Activated CD4-positive, alpha-beta T cell treated with anti-CD3 and anti-CD28 coated beads for 48 hours (primary cell): ENCODE measurements around the gene B4GALNT4.
"Not testable (repeated sequence)": the region's sequence is repeated elsewhere in the genome, so short reads cannot be mapped to it uniquely, and the experiment has no call there.

Experiments
- DNase-seq: peaks from one replicate; pipeline ENCODE4 v3.0.0-alpha.2; 2020

B4GALNT4 gene

DNA sequence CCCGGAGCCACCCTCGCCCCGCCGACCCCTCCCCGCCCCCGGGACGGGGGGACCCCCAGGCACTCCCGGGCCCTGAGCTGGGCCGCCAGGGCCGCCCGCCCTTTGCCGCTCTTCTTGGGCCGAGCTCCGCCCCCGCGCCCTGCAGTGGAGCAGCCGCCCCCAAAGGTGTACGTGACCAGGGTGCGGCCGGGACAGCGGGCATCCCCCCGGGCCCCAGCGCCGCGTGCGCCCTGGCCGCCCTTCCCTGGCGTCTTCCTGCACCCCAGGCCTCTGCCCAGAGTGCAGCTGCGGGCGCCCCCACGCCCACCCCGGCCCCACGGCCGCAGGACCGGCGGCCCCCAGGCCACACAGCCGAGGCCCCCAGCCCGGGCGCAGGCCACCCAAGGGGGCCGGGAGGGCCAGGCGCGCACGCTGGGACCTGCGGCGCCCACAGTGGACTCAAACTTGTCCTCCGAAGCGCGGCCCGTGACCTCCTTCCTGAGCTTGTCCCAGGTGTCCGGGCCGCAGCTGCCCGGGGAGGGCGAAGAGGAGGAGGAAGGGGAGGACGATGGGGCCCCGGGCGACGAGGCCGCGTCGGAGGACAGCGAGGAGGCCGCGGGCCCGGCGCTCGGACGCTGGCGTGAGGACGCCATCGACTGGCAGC is 7.4 kb downstream of the B4GALNT4 start:
- DNase-seq: no peak

DNA sequence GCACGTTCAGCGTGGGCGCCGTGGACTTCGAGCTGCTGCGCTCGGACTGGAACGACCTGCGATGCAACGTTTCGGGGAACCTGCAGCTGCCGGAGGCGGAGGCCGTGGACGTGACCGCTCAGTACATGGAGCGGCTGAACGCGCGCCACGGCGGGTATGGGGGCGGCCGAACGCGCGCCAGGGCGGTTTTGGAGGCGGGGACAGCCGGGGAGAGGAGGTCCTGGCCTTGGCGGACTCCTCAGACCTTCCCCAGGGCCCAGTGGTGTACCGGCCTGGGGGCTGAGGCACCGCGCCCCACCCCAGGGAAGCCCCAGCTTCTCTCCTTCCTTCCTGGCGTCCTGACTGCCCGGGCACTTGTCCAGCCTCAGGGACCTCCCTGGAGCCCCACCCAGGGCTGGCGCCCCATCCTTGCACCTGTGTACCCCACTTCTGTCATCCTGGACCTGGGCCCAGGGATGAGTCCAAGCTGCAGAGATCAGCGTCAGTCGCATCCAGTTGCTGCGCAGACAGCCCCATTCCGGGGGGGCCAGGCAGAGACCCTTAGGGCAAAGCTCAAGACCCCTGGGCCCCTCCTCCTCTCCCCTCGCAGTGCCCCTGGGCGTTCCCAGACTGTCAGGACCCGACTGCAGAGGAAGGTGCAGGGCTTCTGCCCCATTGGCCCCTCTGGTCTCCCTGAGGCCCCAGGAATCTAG is 8.0 kb downstream of the B4GALNT4 start:
- no peak for DNase-seq

DNA sequence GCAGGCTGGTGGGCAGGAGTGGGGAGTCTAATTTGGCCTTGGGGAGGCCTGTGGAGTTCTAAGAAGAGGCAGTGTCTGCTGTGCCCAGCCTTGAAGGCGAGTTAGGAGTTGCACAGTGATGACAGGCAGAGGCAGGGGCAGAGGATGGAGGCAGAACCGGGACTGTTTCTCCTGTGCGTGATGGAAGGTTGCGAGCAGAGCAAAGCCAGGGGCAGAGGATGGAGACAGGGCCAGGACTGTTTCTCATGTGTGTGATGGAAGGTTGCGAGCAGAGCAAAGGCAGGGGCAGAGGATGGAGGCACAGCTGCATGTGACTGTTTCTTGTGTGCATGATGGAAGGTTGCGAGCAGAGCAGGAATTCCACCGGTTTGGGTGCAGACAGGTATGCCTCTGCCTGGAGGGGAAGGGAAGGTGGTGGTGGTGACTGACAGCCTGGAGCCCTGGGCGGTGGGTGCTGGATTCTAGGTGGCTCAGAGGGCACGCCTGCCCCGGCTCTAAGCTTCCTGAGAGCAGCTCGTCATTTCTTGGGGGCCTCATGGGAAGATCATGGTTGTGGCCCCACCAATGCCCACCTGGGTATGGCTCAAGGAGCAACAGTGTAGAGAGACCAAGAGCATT is 8.7 kb downstream of the B4GALNT4 start:
- no peak for DNase-seq

DNA sequence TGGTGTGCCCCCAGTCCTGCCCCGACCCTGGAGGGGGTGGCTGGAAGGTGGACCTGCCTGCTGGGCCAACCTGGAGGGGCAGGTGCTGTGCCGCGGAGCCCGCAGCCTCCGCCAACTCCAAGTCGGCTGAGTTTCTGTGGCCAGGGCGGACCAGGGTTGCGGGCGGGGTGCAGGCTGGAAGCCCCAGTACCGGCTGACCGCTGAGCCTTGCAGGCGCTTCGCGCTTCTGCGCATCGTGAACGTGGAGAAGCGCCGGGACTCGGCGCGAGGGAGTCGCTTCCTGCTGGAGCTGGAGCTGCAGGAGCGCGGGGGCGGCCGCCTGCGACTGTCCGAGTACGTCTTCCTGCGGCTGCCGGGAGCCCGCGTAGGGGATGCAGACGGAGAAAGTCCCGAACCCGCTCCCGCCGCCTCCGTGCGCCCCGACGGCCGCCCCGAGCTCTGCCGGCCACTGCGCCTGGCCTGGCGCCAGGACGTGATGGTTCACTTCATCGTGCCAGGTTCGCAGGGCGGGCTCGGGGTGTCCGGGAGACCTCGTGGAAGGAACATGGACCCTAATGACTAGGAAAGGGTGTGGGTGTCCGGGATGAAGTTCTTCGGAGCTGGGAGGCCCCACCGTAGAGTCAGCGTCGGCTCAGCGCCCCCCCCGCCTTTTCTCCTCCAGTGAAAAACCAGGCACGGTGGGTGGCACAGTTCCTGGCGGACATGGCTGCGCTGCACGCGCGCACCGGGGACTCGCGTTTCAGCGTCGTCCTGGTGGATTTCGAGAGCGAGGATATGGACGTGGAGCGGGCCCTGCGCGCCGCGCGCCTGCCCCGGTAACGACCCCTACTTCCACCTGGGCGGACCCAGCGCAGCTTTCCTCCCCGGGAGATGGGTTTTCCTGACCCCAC is 10.2 kb downstream of the B4GALNT4 start:
- DNase-seq: no peak

DNA sequence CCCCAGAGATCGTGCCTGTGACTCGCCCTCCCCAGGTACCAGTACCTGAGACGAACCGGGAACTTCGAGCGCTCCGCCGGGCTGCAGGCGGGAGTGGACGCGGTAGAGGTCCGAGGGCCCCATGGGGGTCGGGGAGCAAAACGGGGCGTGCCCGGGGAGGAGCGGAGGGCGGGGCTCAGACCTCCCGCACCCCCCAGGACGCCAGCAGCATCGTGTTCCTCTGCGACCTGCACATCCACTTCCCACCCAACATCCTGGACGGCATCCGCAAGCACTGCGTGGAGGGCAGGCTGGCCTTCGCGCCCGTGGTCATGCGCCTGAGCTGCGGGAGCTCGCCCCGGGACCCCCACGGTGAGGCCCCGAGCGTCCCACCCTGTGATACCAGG is 10.8 kb downstream of the B4GALNT4 start:
- DNase-seq: no peak

DNA sequence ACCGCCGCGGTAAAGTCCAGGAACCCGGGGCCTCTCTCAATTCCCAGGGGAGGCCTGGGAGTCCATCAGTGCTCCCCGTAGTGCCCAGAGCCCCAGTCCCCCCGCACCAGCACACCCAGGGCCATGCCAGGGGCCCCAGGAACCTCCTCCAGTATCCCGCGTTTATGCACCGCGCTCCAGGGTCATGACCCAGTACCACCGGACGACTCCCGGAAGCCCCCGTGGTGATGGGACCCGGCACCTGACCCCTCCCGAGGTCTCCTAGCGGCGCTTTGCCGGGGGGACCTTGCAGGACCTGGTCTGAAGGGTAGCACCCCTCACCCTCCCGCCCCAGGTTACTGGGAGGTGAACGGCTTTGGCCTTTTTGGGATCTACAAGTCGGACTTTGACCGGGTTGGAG is 11.2 kb downstream of the B4GALNT4 start:
- DNase-seq: no peak

DNA sequence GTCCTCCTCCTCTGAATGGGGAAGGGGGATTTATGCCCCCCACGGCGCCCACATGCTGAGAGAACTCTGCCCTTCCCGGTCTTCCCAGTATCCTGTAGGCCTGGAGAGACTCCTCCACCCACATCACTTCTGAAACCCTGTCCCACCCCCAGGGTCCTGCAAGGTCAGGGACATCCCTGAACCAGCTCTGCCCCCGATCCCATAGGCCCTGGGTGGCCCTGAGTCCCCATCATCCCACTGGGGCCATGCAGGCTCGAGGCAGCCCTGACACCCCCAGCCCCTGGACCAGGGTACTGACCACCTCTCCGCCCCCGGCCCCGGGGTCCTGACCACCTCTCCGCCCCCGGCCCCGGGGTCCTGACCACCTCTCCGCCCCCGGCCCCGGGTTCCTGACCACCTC is 11.7 kb downstream of the B4GALNT4 start:
- no peak for DNase-seq

DNA sequence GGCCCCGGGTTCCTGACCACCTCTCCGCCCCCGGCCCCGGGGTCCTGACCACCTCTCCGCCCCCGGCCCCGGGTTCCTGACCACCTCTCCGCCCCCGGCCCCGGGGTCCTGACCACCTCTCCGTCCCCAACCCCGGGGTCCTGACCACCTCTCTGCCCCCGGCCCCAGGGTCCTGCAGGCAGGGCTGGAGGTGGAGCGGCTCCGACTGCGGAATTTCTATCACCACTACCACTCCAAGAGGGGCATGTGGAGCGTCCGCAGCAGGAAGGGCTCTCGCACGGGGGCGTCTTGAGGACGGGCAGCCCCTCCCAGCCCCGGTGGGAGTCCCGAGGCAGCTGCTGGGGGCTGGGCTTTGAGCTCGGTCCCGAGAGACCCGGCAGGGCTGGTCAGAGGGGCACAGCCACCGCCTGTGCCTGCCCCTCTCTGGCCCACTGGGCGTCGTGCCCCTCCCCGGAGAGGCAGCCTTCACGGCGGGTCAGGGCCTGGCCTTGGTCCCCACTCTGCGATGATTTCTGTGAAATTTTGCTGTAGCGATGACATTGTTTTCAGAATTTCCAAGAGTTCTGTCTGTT is 12.3 kb downstream of the B4GALNT4 start:
- DNase-seq: no peak

DNA sequence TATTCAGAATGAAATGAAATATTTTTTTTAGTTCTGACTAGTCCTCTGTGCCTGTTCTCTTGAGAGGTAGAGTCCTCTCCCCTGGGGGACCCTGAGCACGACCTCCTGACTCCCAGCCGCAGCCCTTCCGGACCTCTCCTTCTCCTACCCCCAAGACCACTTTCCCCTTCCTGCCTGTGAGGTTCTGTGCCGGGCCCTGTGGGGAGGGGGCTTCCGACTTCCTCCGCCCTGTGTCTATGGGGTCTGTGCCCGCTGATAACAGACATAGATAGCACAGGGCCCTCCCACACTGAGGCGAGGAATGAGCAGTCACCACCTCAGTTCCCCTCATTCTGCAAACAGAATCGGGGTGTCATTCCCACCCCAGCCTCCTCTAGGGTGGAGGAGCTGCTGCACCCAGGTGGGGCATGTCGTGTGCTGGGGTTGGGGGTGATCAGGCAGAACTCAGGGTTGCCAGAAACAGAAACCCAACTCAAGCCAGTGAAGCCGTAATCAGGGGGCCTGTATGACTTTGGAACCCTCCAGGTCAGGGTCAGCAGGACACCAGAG is 12.9 kb downstream of the B4GALNT4 start:
- DNase-seq: no peak

DNA sequence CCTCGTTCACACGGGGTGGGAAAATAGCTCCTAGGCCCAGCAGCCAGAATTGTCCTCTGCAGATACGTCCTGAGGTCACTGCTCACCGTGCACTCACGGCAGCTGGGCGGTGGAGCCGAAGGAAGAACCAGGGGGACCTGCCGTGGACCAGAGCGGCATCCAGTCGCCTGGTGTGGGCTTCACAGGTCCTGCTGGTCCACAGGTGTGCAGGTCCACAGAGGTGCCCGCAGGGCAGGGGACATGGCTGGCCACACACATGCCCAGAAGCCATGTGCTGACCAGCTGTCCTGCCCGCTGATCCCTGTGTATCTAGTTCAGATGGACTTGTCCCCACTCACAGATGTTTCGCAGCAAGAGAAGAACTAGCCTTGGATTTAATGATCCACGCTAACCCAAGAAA is 14.1 kb downstream of the B4GALNT4 start:
- no peak for DNase-seq

DNA sequence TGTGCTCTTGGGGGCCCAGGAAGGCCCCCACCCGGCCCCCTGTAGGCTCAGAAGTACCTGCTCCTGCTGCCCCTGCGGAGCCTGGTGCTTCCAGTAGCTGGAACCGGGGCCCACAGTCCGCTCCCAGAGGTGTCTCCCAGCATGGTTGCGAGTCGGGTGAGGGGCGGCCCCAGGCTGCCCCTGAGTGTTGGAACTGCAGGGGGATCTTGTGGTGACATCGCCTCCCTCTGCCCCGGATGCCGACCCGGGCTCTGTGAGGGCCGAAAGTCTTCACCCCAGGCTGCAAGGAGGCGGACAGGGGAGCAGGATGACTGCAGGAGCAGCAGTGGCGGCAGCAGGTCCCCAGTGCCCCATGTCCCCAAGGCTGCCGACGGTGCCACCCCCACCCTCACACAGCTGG is 15.2 kb downstream of the B4GALNT4 start:
- no peak for DNase-seq

DNA sequence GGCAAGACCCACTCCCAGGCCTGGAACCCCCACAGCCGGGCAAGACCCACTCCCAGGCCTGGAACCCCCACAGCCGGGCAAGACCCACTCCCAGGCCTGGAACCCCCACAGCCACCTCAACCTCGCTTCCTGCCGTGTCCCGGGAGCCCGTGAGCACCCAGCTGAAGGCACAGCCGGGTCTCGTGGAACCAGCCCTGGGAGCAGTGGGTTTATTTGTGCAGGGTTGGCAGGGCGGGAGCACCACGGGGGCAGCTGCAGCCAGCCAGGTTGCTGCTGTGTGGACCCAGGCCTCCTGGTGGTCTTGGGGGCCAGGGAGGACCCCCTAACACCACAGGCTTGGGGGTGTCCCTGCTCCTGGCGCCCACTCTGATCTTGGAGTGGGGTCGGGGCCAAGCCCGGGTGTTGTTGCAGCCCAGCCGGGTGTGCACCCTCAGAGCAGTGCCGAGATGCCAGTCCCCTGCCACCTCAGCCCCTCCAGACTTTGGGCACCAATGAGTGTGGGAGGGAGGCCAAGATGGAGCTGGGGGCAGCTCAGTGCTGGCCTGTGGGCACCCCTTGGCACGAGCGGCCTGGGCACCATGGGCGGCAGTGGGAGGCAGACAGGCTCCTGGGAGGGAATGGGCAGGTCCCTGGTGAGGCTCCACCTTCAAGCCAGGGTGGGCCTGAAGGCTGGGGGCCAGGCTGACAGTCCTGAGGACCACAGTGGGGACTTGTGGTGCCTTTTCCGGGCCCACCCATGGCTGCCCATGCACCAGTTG is 16.5 kb downstream of the B4GALNT4 start:
- DNase-seq: no peak

DNA sequence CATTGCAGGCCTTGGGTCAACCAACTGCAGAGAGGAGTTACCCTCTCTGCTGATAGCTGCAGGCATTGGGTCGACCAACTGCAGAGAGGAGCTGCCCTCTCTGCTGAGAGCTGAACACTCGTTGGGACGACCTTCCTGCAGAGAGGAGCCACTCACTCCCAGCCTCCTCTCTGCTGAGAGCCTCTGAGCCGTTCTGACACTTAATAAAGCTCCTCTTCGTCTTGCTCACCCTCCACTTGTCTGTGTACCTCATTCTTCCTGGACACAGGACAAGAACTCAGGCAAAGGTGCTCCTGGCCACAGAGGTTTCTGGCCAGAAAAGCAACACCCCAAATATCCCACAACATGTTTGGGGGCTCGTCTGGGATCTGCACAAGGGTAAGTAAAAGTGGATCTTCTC is 17.2 kb downstream of the B4GALNT4 start:
- no peak for DNase-seq

DNA sequence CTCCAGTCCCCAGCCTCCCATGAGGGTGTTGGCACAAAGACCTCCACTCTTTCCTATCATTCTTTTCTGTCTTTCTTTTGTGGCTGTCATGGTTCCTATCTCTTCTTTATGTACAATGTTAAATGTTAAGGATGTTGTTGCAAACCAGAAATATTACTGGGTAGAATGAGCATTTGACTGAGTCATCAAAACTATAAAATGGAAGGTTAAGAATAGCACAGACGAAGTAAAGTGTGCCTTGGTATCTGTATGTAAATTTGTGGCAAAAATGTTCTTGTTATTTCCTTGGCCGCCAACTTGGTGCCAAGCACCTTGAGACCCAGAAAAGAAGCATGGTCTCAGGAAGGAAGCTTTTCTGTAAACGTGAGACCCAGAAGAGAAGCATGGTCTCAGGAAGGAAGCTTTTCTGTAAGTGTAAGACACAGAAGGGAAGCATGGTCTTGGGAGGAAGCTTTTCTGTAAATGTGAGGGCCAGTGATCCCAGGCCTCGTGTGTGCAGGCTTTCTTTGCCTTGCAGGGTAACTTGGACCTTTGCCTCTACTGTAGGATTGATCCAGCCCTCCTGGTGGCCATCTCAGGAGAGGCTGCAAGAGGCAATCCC is 18.0 kb downstream of the B4GALNT4 start:
- no peak for DNase-seq

DNA sequence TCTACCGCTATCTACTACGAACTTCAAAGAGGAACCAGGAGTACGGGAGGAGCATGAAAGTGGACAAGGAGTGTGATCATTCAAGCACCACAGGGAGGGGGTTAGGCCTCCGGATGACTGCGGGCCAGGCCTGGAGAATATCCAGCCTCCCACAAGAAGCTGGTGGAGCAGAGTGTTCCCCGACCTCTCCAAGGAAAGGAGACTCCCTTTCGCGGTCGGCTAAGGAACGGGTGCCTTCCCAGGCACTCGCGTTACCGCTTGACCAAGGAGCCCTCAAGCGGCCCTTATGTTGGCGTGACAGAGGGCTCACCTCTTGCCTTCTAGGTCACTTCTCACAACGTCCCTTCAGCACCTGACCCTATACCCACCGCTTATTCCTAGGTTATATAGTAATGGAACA is 20.1 kb downstream of the B4GALNT4 start:
- not testable (repeated sequence) for DNase-seq

DNA sequence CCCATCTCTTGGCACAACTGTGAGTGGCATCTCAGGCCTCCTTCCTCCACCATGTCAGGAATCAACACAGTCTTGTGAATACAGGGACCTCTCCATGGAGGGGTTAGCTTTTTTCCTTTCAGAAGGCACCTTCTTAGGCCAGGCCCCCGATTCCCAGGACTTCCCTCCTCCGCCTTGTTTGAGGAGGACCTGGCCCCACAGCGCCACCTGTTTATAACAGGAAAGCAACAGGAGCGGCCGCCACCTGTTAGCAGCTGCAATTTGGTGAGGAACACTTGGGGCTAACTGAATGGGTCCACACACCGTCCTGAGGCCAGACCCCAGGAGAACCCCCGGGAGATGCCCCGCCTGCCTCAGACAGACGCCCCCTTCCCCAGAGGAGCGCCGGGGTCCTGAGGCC is 20.9 kb downstream of the B4GALNT4 start:
- DNase-seq: no peak

DNA sequence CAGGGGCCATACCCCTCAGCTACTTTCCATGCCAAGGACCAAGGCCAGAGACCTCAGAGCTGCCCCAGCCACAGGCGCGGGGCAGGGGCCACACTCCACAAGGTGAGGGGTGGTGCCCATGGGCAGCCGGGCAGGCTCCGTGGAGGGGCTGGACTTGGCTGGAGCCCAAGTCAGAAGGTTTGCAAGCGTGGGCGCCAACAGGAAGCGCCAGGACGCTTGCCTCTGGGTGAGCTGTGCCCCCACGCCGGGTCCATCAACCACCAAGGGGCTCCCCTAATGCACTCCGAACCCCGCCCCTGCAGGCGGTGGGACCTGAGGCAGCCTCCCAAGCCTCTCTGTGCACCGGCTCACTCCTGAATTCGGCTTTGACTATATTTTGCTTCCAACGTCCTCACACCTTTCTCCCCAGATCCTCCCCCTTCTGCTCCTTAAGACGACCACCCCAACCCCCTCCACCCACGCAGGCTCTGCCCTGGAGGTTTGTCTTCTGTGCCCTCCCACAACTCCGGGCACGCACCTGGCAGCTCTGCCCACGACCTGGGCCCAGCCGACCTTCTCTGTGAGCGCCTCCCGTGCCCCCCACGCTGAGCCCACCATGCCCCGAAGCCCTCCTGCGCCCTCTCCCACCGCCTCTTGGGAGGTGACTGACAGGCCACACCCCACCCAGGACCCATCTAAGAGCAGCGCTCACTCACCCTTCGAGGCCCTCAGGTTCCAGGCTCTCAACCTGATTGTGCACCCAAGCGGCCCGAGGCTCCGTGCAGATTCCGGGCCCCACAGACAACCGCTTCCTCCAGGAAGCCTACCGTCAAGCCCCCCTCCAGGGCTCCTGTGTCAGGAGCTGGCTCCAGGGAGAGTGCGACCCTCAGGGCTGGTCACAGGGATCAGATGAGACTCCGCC is 22.1 kb downstream of the B4GALNT4 start:
- DNase-seq: no peak

DNA sequence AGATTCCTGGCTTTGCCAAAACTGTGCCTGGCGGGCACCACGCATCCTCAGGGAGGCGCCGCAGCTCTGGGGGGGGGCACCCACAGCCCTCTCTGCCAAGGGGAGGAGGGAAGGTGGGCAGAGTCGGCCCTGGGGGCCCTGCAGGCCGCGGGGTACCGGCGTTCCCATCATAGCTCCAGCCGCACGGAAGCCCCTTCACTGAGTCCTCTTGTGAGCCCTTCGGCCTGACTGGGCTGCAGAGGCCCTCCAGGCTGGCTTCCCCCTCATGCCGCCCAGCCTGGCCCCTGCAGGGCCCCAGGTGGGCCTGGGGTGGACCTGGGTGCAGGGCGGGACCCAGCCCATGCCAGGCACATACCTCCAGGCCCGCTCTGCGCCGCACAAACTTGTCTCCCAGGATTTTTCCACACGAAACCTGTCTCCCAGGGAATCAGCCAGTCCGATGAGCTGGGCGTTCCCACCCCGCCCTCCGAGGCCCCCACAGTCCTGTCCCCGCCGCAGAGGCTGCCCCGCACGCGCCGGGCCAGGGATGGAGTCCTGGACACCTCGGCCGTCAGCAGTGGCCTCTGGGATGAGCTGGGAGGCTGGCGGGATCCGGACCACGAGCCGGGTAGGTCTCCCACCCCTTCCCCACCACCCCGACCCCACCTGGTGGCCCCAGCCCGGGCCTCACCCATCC is 22.9 kb downstream of the B4GALNT4 start:
- DNase-seq: no peak

DNA sequence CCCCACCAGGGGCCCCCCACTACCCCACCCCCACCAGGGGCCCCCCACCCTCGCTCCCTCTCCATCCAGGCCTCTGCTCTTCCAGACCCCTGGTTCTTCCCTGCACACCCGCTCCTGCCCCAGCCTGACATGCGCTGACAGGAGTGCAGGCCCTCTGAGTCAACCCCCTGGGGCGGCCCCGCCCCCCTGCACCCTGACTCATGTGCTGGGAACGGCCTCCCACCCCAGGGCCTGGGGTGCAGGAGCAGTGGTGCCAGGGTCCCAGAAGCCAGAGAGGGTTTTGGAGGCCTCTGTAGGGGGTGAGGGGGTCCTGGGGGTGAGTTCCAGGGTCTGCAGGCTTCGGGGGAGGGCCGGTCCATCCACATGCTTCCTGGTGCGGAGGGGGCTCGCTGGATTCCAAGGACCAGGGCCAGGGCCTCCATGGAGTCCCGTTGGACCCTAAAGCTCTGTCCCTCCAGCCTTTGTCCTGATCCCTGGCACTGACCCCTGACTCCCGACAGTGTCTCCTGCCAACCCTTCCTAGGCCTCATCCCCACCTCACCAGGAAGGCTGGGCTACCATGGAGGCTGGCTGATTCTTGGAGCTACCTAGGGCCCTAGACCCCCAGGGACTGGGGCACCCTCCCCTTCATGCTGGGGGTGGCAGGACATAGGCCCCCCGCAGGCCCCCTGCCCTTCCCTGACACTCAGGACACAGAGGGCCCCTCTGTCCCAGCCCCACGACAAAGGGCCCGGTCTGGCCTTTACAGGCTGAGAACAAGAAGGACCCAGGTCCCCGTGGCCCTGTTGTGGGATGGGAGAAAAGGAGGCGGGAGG is 24.1 kb downstream of the B4GALNT4 start:
- peak; percentile 58 for DNase-seq
